Dermis microvascular lymphatic vessel endothelial cell (primary cell): ENCODE results near the gene EYS. TPM values are rescaled to one million over a fixed set of nuclear protein-coding genes. Genes with fewer than 3 reads are reported as not detected.
"Not testable (repeated sequence)": the region's sequence is repeated elsewhere in the genome, so short reads cannot be mapped to it uniquely, and the experiment has no call there.

ENCODE experiments used
- DNase-seq, 2 donors: peaks; one replicate each; pipeline versions ENCODE4 v3.0.0 to v3.0.0-alpha.2; 2010; ENCODE audit warnings: low read depth in 2 of 2
- total RNA-seq: library from RNA; depleted of rRNA; stranded (reverse); fragments of >200 nt; gene quantifications from 2 replicates; pipeline ENCODE4 v1.2.1, GENCODE V29; 2014

EYS gene
- total RNA-seq, 1 donor from 2014 or later: 0.13 TPM

DNA sequence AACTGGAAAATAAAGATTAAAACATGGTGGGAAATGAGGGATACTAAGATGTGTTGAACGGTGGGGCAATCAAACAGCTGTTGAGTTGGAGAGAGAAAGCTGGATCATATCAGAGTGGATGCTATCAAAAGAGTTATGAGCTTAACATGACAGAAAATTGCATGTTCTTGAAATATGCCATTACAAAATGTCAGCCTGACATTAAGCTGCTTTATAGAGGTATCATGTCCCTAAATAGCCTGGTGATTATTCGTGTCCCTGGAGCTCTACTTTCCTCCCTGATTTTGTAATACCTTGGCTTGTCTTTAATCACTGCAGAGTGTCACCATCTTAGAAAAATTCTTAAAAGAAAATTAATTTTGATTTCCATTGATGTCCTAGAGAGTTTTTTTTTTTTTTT, 1848.3 kb downstream of the EYS start:
- DNase-seq: no peak

DNA sequence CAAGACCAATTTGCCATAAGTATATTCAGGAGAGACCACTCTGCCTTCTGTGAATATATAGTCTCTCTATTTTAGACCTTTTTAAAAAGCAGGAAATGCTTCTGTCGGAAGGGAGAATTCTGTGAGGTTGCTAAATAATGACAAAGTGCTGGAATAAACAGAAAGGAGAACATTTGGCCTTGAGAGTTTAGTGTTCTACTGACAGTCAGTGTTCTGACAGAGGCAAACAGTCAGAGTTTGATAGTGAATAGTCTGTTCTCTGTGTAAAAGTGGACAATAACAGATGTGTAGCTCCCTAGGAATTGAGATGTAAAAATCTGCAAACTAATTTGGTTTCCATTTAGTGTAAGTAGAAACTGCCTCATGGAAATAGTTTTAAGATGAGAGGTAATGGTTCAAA, 1850.8 kb downstream of the EYS start:
- no peak for DNase-seq

DNA sequence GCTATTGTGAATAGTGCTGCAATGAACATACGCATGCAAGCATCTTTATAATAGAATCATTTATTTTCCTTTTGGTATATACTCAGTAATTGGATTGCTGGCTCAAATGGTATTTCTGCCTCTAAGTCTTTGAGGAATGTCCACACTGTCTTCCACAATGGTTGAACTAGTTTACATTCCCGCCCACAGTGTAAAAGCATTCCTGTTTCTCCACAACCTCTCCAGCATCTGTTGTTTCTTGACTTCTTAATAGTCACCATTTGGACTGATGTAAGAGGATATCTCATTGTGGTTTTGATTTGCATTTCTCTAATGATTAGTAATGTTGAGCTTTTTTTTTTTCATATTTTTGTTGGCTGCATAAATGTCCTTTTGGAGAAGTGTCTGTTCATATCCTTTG, 1862.7 kb downstream of the EYS start:
- DNase-seq: no peak

DNA sequence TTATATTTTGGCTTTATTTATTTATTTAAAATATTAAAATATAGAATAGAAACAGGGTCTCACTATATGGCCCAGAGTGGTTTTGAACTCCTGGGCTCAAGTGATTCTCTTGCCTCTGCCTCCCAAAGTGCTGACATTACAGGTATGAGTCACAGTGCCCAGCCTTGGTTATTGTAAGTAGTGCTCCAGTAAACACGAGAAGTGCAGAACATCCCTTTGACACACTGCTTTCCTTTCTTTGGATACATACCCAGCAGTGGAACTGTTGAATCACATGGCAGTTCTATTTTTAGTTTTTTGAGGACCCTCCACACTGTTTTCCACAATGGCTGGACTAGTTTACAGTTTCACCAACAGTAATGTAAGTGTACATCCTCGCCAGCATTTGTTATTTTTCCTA, 1867.5 kb downstream of the EYS start:
- no peak for DNase-seq

DNA sequence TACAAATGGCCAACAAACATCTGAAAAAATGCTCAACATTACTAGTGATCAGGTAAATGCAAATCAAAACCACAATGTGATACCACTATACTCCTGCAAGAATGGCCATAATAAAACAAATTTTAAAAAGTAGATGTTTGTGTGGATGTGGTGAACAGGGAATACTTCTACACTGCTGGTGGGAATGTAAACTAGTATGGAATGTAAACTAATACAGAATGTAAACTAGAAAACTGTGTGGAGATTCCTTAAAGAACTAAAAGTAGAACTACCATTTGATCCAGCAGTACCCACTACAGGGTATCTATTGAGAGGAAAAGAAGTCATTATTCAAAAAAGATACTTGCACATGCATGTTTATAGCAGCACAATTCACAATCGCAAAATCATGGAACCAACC, 1878.3 kb downstream of the EYS start:
- DNase-seq: not testable (repeated sequence)

DNA sequence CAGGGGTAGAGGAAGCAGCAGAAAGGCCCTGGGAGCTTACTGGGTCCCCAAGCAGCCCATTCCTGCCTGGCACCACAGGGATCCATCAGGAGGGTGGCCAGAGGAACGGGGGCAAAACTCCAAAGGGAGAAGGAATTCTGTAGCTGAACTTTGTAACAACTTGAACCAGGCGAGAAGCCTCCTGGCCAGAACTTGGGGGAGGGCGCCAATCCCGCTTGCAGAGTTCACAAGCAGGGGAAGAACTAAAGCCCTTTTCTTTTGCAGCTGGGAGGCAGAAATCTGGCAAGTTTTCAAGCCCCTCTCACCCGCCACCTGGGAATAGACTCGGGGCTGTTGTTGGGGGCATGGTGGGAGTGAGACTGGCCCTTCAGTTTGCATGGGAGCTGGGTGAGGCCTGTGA, 1882.3 kb downstream of the EYS start:
- DNase-seq: no peak

DNA sequence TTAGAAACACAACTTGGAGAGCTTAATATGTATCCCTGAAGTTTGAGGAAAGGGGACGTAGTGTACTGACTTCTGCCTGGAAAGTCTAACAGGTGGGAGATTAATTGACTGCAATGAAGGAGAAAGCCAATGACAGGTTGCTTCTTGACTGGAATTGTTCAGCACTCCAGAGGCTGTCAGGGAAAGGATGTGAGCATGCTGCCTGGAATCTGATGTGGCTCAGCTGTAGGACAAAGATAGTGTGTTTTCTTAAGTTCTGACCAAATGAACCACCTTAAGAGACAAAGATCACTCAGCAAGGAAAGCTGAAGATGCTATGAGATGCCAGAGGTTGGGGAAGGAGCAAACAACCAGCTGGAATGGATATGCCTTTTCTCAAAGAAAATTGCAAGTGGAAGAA, 1885.6 kb downstream of the EYS start:
- no peak for DNase-seq

DNA sequence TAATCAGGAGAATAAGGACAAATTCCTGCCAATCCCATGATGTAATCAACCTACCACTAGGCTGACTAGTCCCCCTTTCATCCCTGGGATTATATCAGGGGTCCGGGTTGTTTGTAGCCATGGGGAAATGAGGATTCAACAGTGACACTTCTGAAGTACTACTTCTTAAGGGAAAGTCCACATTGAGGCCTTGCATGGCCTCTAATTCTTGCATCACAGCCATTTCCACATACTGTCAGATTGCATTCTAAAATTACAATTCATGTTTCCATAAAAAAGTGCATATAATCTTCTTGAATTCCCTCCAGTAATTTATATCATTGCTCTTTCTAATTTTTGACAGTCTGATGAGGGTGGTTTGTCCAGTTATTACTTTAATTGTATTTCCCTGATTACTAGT, 1887.2 kb downstream of the EYS start:
- no peak for DNase-seq

DNA sequence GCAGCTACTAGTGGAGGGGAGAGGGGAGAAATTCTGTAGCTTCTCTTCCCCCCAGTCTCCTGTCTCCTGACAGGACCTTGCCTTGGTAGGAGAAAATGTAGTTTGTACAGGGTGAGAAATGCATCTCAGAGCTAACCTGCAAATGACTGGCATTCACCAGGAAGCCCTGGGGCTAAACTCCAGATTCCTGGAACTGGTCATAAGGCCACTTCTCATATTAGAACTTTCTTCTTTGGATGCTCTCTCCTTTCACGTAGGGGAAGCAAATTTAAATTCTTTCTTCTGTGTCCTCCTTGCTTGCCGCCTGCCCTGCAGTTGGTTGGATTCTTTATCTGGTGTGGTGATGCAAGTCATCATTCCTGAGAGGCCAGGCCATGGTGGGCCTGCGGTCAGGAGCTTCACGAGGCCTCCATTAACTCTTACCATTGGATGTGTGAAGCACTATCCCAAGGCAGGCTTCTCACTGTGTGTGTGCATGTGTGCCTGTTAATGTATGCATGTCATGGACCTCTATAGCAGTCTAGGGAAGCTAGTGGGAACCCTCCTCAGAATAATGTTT, 1889.5 kb downstream of the EYS start:
- DNase-seq: no peak

DNA sequence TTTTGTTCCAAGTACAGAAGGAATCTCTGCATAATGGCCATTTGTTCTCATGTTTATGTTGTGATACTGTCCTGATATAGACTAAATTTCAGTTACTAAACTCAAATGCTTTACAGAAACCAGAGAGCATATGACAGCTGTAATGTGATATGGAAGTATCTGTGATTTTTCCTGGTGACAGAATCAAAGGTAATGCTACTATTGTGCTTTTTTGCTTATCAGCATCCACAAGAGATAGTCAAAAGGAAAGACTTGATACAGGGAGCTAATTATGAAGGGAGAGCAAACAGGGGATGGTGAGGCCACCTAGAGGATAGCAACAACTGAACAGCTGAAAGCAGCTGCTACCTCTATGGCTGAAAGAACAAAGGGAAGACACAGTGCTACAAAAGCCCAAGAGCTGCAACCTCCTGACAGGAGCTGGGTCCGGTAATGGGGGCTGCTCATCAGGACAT, 1890.0 kb downstream of the EYS start:
- peak in 1 of 2 donors; percentile 6 for DNase-seq

DNA sequence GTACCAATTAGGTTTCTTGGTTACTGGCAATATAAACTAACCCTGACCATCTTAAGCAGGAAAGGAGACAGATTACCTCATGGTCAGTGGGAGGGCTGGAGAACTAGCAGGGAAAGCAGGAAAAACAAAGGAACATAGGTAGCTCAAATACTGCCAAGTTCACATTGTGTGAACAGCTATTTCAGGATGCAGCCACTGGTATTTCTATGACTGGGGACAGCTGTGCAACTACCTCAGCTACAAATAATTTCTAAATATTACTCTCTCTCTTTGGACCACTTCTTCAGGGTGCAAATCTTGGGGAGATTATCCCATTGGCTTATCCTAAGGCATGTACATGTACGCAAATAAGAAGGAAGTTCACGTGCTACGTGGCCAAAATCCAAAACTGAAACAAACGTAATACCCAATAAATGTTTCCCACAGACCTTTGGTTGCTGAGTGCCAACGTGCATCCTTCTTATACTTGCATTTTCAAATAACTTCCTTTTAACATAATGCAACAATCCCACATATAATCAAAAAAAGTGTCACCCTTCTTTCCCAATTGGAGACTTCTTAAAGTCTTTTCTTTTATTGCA, 1890.5 kb downstream of the EYS start:
- DNase-seq: no peak

DNA sequence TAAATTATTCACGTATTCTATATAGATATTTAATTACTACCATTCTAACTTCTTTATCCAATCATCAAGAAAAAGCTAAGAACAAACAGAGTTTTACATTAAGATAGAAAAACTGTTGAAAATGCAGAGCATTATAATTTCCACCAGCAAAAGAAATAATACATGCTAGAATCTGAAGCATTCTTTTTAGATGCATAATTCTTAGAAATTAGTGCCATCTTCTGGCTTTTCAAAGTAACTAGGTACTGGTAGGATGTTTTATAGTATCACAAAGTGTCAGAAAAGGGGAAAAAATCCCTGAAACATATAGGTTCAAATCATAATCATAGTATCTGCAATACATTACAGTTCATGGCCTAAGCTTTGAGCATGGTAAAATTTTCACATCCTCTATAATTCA, 1892.6 kb downstream of the EYS start:
- DNase-seq: no peak

DNA sequence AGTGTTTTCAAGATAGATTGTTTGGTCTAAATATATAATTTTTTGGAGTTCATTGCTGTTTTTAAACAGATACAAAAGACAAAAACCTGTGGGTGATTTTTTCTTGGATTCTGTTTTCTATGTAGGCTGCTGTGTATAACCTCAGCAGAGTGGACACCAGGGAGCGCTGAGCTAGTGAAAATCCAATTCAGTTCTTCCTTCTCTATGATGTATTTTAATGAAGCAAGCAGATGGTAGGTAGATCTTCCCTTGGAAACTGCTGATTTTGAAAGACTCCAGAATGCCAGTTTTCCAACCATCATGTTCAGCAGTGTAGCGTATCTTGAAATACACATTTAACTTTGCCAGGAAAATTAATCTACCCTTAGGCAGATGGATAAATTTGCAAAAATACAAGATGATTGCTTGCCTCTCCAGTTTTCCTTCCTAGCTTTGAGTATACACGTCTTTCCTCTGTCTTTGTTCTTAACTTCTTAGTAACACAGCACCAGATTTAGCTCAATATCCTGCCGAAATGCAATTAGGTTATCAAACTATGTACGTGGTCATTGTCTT, 1893.4 kb downstream of the EYS start:
- no peak for DNase-seq

DNA sequence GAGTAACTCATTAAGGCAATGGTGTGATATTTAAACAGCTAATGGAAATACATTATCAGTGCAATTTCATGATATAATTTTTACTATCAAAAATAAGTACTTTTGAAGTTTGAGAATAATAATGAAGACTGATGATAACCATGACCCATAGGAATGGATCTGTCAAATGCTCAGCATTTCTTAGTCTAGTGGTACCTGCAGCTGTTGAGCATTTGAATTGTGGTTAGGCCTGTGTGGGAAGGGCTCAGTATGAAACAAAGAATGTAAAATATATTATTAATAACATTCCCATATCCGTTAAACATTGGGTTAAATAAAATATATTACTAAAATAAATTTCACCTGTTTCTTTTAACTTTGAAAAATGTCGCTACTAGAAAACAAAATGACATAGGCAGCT, 1898.5 kb downstream of the EYS start:
- no peak for DNase-seq

DNA sequence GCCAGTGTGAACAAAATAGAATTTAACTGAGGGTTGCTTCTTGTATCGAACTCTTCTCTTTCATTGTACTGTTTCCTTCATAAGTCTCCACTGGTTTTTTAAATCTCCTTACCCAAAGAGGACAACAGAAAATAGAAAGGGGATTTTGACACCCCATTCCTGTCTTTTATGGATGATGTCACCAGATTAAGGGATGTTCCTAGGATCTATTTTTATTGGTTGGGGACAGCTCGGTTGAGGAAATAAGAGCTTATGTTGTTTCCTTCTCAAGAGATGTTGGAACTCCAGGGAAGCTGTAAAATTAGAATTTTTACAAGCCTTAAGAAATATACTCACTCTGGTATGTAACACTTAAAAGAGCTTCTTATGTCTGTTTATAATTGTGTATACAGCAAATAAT, 1900.0 kb downstream of the EYS start:
- peak in 1 of 2 donors; percentile 19 for DNase-seq

DNA sequence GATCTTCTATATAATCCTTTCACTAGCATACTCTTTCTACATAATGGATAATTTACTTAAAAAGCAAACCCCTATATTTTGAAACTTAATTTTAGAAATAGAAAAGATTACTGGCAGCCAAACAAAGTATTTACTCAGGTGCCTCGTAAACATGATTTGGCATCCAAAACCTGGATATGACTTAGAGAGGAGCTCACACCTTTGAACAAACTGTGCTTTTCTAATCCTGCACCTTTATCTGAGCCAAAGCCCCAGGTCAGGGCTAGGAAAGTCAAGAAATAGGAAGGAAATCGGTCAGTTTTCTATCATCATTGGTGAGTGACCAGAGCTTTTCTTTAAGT, 1900.5 kb downstream of the EYS start:
- DNase-seq: no peak

DNA sequence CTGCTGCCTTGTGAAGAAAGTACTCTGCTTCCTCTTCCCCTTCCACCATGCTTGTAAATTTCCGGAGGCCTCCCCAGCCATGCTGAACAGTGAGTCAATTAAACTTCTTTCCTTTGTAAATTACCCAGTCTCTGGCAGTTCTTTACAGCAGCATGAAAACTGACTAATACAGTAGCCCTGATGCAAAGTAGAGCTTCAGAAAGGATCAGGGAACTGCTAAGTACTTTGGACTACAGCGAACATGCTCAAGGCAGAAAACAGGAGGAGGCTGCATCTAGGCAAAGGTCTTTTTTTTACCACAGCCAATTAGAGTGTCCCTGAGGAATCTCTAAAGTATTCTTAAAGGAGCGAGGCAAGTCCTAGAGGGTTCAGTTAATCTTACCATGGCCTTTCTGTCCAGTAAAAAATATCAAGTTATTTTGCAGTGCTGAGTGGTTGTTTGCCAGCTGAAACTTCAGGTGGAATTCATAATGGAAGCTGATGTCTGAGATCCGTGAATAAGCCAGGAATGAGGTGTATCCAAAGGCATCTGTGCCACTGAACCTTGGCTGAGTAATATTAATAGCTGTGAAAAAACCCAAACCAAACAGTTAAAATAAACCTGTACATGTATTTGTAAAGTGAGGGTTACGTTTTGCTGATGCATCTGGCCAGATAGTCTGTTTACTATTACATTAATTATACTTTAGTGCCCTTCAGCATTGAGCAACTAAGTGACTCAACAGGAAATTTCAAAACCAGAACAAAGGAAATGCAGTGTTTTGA, 1901.0 kb downstream of the EYS start:
- DNase-seq: peak; percentile 68 to 71

DNA sequence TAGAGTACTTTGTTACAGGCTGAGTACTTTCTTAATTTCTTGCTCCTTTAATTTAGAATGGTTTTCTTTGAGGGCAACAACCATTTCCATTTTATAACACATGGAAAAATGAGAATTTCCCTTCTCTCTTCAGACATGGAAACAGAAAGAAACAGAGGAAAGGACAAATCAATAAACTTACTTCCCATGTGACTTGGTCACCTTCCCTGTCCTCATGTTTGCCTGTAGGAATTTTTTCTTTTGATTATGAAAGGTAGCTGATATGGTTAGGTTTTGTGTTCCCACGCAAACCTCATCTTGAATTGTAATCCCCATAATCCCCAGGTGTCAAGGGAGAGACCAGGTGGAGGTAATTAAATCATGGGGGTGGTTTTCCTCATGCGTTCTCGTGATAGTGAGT, 1901.7 kb downstream of the EYS start:
- DNase-seq: no peak

DNA sequence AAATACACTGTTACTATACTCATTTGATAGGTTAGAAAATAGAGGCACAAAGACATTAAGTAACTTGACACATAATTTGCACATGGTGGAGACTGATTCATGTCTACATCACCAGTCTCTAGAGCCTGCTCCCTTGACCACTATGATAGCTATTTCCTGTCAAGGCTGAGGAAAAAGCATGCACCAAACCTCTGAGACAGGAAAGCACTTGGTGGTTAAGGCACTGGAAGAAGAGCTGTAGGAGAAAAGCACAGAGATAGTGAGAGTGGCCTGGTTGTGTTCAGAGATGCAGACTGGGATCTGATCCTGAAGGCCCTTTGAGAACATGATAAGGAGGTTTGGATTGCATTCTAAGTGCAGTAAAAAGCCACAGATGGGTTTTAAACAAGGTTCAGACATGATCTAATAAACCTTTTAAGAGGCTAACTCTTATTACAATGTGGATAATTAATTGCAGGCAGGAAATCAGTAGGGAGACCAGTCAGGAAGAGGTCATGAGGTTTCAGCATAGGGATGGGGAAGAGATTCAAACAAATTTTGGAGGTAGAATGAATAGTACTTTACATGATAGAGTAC, 1902.6 kb downstream of the EYS start:
- DNase-seq: peak in 1 of 2 donors; percentile 45

DNA sequence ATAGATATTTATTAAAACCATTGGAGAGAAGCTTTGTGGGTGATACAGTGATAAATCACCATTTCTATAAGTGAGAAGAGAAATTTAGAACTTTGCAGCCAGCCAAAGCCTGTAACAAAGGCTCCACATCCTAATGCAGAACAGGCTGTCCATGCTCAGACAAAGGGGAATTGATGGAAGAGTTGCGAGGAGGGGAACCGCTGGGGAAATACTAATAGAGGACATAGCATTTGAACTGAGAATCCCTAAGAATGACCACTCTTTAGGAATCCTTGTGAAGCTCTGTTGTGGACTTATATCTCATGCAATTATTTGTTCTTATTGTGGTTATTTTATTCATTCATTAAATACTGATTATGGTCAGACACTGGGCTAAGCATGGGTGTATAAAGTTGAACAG, 1903.7 kb downstream of the EYS start:
- no peak for DNase-seq

DNA sequence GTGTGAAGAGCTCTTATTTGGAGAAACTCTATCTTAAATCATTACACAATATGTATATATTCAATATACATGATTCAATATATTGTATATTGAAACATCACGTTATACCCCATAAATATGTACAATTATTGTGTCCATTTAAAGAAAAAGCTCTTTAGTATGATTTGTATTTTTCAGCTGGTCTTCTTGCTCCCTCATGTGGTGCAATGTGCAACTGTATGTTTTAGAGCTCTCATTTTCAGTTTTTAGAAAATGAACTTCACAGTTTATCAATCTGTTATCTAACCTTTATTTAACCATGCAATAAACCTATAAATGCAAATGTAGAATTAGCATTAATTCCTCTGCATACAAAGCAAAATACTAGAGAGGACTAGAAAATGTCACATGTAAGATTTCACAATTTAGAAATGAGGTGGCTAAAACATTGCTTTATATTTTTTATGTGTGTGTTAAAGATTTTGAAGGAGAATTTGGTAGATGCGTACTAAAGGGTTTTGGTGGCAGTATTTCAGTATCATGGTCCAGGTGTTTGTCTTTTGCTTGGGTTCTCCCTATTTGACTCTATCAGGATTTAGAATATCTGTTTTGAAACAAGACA, 1904.3 kb downstream of the EYS start:
- peak; percentile 16 to 23 for DNase-seq

DNA sequence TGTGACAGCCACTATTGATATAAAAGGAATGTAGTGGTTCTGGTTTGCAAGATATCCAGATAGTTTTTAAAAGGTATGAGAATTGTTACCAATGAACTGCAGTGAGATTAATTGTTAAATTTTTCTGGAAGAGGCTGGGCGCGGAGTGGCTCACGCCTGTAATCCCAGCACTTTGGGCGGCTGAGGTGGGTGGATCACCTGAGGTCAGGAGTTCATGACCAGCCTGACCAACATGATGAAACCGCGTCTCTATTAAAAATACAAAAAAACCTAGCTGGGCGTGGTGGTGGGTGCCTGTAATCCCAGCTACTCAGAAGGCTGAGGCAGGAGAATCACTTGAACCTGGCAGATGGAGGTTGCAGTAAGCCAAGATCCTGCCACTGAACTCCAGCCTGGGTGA, 1906.6 kb downstream of the EYS start:
- DNase-seq: not testable (repeated sequence)
